Endothelial cell of umbilical vein (primary cell): ENCODE data around the gene DIP2A.

Experiments
- CTCF ChIP-seq, 2 donors: IDR thresholded peaks; 1 replicate in 1 of 2; 2 replicates in 1 of 2; pipeline ENCODE4 v1.5.1; 2011; ENCODE audit warnings: low read length in 2 of 2, mild to moderate bottlenecking in 2 of 2, moderate library complexity in 2 of 2, control low read depth in 1 of 2, inconsistent platforms in 1 of 2, low read depth in 1 of 2; ENCODE audit not compliant: insufficient read depth in 1 of 2; ENCODE audit errors: extremely low read depth in 1 of 2
- FOS ChIP-seq: IDR thresholded peaks from 2 replicates; pipeline ENCODE4 v1.6.1; 2011; ENCODE audit warnings: mild to moderate bottlenecking, low read length, moderate library complexity, borderline replicate concordance; ENCODE audit not compliant: insufficient read depth
- GATA2 ChIP-seq: IDR thresholded peaks from 2 replicates; pipeline ENCODE4 v1.7.0; 2011; ENCODE audit warnings: low read depth, mild to moderate bottlenecking, moderate library complexity, mixed read lengths, low read length; ENCODE audit not compliant: insufficient read length, insufficient read depth
- MAX ChIP-seq: IDR thresholded peaks from 2 replicates; pipeline ENCODE4 v1.6.1; 2011; ENCODE audit not compliant: insufficient read depth, insufficient read length
- POLR2A ChIP-seq: IDR thresholded peaks from 2 replicates; pipeline ENCODE4 v1.6.1; 2012; ENCODE audit warnings: low read depth, mild to moderate bottlenecking, control low read depth, low read length
- POLR2AphosphoS5 ChIP-seq: IDR thresholded peaks from 2 replicates; pipeline ENCODE4 v1.6.1; 2012; ENCODE audit warnings: low read depth, mild to moderate bottlenecking, control low read depth, low read length, moderate library complexity; ENCODE audit not compliant: insufficient read depth

- TF ChIP-seq POLR2A (no peak), CTCF (IDR thresholded peaks at IDR 0.05; ENCODE audit: extremely low read depth in 1 of 2, insufficient read depth in 1 of 2, low read depth in 1 of 2, low read length in 2 of 2) (no peak), FOS (no peak), MAX (no peak), POLR2AphosphoS5 (no peak), GATA2 (no peak)
Observed at GRCh38 chr21:46424039-46424591, 34.6 kb upstream of the DIP2A start.
